ENCODE measurements around the gene ARID3B.
"Not testable (repeated sequence)": the region's sequence is repeated elsewhere in the genome, so short reads cannot be mapped to it uniquely, and the experiment has no call there.

ARID3B gene

DNA sequence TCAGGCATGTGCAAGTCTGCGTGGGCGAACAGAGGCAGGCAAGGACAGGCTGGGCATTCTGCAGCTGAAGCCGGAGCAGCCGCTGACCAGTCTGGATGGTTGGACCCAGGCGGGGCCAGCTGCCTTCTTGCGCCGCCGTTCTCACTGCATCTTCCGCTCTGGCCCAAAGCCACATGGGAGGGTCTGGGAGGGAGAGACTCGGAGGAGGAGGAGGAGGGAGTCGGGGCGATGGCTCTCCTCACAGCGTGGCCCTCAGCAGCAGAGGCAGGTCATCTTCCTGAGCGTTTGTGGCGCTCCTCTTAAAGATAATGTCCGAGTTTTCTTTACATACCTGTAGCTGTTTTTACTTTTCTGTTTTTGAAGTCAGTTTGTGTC is 80.5 kb downstream of the ARID3B start:
- DNase-seq (ENCODE audit: low spot score), result no peak

DNA sequence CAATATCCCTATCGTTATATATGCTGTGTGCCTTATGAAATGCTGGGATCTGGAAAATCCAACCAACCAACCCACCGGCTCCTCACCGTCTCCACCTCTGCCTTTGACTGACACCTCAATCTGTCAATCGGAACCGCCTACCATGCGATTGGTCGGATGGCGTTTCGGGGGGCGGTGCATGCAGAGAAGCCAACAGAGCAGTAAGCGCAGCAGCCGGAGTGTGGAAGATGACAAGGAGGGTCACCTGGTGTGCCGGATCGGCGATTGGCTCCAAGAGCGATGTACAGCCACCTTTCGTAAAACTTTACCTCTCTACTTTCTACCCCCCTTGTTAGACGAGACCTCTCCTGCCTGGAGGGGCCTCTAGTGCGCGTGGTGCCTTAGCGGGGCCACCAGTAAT is 80.9 kb downstream of the ARID3B start:
- peak; percentile 75 for DNase-seq (ENCODE audit: low spot score)

DNA sequence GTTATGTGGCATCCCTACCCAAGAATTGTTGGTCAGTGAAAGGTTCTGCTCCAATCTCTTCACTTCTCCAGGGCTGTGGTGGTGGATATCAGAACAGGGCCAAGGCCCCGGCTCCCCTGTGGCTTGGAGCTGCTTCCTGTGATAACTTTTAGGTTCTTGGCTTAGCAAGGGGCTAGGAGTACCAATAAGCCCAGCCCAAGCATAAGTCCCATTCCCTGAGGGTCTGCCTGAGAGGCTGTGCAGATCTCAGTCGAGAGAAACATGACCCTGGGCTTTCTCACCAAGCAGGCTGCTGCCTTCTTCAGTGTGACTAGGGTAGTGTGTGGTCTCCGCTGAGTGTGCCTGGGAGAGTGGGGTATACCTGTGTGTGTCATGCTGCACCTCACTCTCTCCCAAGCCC is 81.7 kb downstream of the ARID3B start:
- DNase-seq (ENCODE audit: low spot score), result no peak

DNA sequence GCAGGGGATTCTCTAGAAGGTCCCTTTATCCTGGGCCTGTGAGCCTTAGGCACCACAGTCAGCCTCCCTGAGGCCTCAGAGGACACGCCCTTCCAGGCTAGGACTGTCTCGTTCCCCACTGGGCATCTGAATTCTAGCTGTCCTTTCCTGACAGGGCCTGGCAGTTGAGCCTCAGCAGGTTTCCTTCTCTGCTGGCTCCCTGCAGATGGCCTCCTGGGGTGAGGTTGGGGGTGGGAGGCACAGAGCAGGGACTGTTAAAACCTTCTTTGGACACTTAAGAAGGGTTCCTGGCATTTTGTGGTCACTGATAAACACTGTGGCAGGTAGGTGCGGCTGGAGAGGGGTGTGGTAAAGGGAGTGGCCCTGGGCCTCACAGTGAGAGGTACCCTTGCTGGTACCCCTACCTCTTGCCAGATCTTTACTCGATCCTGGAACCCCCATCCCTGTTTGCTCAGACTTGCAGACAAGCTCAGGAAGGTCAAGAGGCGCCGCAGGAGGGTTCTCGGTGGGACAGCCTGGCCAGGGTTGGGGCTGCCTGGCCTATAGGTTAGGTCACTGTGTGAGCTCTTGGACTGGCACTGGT is 83.1 kb downstream of the ARID3B start:
- no peak for DNase-seq (ENCODE audit: low spot score)

DNA sequence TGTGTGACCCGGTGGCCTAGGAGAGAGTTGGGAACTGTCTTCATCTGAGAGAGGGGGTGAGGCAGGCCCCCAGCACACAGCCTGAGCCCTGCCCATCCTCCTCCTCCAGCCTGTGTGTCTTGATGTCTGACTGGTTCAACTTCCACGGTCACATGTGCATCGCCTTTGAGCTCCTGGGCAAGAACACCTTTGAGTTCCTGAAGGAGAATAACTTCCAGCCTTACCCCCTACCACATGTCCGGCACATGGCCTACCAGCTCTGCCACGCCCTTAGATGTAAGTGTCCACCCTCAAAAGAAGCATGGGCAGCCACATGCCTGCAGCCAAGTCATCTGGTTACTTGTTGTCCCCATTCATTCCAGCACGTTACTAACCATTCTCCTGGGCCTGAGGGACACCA is 84.7 kb downstream of the ARID3B start:
- no peak for DNase-seq (ENCODE audit: low spot score)

DNA sequence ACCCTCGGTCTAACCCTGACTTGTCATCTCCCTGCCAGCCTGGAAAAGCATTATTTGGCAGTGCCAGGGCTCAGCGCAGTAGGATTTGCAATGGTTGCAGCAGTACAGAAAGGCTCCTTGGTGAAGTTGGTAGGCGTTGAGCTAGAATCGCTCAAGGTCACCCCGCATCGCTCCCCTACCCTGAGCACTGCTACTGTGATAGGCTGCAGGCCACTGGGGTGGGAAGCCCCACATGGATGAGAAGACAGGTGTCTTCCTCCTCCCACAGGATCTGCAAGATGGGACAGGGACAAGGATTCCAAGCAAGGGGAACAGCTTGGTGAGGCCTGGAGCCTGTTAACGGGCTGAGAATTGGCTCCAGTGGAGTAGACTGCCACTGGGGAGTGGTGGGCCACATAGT is 85.3 kb downstream of the ARID3B start:
- DNase-seq (ENCODE audit: low spot score), result no peak

DNA sequence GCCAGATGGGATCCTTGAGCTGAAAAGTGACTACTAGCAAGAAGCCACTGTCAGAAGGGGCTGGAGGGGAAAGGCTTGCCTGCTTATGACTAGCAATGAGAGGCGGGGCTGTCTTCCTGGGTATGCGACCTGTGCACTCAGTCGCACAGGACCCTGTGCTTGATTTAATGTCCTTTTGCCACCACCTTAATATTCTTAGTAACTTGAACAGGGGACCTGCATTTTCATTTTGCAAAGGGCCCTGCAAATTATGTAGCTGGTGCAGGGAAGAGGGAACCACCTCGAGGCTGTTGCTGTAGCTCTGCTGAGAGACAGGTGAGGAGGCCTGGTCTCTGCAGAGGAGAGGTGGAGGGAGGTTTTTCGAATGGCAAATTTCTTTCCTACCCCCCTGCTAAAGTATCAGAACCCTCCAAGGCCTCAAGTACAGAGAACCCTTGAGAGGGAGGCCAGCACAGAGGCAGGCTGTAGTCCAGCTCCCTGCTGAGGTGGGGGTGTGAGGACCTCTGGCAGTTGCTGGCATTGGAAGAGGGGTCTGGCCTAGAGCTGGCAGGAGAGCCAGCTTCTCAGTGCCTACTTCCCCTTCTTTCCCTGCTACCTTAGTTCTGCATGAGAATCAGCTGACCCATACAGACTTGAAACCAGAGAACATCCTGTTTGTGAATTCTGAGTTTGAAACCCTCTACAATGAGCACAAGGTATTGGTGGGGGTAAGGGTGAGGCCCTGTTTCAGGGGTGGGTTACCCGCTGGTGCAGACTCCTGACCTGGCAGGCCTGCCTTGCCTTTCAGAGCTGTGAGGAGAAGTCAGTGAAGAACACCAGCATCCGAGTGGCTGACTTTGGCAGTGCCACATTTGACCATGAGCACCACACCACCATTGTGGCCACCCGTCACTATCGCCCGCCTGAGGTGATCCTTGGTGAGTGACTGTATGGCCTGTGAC is 86.0 kb downstream of the ARID3B start:
- DNase-seq (ENCODE audit: low spot score), result peak; percentile 64

DNA sequence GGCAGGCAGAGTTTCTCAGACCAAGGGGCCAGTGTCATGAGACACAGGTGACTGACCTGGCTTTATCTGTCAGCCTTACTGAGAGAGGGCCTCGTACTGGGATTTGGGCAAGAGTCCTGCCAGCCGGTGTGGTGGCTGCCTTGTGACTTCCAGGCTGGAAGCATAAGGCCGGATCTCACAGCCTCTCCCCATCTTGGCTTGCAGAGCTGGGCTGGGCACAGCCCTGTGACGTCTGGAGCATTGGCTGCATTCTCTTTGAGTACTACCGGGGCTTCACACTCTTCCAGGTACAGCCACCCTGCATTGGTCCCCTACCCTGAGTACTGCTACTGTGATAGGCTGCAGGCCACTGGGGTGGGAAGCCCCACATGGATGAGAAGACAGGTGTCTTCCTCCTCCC is 86.7 kb downstream of the ARID3B start:
- DNase-seq (ENCODE audit: low spot score), result no peak

DNA sequence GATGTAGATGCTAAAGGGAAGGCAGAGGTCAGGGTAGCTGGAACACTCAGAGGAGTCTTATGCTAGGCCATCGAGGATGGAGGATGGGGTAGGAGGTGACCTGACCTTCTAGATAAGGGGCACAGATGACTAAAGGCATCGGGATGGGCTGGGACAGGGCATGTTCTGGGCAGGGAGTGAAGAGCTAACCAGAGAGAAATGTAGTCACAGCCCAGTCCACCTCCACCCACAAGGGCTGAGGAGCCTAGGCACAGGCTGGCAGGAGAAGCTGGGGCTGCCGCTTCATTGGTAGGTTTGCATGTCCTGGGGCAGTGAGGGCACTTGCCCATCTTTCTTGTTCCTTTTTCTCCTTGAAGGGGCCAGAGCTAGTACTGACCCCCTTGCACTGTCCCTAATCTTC is 87.2 kb downstream of the ARID3B start:
- no peak for DNase-seq (ENCODE audit: low spot score)

DNA sequence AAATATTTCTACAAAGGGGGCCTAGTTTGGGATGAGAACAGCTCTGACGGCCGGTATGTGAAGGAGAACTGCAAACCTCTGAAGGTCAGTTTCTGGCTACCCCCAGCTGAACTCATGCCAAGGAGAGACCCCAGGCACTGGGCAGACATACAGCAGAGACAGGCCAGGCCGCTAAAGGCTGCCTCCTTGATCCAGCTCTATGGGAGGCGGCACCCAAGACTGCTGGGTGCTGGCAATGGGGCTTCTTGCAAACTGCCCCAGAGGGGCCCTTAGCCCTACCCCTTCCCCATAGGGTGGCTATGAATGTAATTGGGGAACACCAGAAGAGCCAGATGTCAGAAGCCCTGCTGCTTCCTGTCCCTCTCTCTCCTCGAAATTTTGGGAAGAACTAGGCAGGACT is 87.9 kb downstream of the ARID3B start:
- DNase-seq (ENCODE audit: low spot score), result no peak

DNA sequence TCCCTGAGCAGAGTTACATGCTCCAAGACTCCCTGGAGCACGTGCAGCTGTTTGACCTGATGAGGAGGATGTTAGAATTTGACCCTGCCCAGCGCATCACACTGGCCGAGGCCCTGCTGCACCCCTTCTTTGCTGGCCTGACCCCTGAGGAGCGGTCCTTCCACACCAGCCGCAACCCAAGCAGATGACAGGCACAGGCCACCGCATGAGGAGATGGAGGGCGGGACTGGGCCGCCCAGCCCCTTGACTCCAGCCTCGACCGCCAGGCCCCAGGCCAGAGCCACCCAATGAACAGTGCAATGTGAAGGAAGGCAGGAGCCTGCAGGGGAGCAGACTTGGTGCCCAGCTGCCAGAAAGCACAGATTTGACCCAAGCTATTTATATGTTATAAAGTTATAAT is 88.7 kb downstream of the ARID3B start:
- DNase-seq (ENCODE audit: low spot score), result not testable (repeated sequence)

DNA sequence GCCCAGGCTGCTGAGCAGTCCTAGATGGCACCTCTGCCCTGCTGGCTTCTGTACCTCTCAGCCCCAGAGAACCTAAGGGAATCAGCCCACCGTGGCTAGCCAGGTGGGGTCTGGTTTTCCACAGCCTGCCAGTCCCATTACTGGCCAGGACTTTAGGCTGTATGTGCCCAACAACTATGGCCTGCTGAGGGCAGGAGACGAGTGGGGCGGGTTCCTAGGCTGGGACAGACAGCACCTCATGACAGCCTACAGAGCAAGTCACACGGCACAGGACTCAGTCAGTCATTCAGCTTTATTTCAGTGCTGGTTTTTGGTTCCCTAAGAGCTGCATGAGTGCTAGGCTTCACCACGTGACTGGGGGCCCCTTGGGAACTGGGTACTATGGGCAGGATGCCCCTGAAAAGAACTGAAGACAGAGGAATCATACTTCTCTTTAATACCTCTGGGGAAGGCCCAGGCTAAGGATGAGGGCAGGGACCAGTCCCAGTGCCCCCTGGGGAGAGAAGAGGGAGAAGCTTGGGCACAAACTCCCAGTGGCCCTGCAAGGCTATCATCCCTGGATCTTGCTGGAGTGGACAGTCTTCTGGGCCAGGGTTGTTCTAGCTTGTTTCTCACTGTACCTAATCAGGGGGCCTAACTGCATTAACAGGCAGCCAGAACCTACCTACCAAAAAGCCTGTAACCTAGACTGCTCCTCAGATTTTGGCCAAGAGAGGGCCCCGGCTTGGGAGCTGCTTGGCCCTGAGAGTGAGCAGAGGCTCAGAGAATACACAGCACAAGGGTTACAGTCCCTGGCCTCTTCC is 89.5 kb downstream of the ARID3B start:
- DNase-seq (ENCODE audit: low spot score), result no peak

DNA sequence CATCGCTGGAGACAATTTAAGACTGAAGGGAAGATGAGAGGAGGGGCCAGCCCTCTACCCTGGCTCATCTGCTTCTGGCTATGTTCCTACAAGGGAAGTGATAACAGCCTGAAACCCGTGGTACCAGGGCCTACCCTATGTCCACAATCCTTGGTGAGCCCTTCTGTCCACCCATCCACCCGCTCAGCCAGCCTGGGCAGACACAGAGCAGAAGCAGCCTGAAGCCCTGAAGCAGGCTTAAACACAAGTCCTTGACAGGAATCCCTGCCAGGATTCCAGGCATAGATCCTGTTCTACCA is 90.0 kb downstream of the ARID3B start:
- no peak for DNase-seq (ENCODE audit: low spot score)

DNA sequence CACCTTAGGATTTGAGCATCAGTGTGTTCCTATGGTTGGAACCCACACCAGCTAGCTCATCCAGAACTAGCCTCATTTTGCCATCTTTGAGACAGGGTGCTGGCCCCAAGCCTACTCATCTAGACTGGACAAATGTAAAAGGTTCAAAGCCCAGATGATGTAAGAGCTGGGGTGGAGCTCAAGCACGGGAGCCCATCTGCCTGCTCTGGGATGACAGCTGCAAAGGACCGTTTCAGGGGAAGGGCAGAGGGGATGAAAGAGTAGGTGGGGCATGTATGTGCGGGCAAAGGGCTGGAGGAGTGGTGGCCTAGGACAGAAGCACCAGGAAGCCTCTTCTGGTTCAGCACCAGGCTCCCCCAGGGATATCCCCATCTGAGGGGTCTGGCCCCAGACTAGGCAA is 90.4 kb downstream of the ARID3B start:
- no peak for DNase-seq (ENCODE audit: low spot score)

DNA sequence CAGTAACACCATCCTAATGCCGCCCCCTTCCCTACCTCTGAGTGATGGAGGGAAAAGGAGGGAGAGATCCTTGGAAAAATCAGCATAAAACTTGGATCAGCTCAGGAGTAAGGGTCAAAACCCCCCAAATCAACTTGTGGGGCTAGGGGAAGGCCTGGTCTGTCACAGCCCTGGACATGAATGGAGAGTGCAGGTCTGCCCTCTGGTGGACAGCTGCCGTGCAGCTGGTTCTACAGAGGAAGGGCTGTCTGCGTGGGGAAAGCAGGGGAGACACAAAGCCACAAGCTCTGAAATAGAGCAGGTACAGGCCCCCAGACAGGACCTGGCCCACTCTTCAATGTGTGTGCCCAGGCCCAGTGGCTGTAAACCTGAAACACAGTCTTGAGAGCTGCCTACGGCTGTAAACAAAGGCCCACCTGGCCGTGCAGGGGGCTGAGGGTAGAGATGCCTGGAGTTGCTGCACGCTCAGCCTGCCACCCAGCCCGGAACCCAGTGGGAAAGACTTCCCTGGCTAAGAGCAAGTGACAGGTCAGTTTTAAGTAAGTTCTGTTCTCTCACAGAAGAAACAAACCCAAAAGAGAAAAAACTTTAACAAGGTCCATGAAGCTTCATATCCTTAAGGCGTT is 91.0 kb downstream of the ARID3B start:
- peak; percentile 78 for DNase-seq (ENCODE audit: low spot score)

DNA sequence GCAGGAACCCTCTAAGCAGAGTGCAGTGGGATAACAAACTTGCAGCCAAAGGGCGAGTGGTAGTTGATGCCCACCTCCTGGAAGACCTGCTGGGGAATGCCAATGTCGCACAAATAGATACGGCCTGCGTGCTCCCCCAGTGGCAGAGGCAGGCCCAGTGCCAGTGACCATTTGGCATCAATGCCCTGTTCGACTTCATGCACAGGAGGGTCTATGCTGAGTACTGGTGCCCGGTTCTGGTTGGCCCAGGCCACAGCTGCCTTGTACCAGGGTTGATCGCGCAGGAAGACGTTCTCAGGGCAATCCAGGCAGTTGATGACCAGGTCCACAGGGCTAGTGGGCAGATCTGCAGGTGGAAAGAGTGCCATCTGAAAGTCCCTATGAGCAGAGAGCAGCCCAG is 91.6 kb downstream of the ARID3B start:
- DNase-seq (ENCODE audit: low spot score), result no peak

DNA sequence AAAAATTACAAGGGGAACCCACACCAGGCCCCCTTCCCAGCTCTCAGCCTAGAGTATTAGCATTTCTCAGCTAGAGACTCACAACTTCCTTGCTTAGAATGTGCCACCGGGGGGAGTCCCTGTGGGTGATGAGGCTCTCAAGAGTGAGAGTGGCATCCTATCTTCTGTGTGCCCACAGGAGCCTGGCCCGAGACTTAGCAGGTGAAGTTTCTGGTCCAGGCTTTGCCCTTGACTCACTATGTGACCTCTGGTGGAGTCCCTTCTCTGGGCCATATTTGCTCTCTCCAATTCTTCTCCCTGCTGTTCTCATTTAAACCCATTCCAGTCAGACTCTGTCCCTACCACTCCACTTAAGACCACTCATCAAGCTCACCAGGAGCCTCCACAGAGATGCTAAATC is 92.8 kb downstream of the ARID3B start:
- no peak for DNase-seq (ENCODE audit: low spot score)

DNA sequence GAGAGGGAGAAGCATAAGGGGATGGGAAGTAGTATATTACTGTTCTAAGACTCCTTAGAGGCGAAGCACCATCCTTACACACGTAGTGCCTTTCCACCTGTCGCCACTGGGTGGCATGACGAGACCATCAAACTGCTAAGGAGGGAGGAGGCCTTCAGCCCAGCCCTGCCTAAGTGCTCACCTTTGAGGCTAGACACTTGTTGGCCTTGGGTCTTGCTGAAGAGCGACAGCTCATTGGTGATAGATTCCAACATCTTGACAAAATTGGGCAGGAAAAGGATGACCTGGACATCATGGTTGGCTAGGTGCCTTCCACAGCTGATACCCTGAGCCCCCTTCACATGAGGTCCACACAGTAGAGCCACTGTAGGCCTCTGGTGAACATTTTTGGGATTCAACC is 94.2 kb downstream of the ARID3B start:
- DNase-seq (ENCODE audit: low spot score), result peak; percentile 84

DNA sequence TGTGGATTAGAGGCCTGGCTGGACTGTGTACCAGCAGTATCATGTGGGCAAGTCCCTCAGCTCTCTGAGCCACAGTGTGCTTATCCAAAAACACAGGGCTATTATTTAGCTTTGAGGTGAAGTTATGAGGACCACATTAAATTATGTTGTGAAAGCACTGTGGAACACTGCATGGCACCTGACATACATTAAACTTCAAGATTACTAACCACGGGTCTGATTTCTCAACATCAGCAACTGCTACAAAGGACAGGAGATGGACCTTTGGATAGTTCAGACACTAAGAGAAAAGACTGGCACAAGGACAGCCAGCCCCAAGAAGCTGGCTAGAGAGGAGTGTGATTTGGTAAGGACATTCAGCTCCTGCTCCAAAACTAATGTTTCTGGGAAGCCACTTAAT is 96.0 kb downstream of the ARID3B start:
- DNase-seq (ENCODE audit: low spot score), result no peak

DNA sequence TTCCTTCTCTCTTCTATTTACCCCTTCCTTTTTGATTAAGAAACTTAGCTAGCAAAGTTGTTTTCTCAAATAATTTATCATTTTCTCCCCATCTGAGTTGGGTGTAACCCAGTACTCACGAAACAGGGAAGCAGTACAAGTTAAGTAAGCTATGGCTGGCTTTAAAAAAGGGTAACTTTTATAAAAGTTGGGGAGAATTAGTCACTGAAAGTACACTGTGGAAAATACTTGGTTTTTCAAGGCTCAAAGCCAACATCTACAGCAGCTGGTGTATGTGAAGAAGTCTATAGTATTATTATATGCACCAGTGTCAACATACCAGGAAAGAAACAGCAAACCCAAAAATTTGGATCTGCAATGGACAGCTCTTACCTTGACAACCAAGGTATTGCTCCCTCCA is 100.1 kb downstream of the ARID3B start:
- DNase-seq (ENCODE audit: low spot score), result no peak

DNA sequence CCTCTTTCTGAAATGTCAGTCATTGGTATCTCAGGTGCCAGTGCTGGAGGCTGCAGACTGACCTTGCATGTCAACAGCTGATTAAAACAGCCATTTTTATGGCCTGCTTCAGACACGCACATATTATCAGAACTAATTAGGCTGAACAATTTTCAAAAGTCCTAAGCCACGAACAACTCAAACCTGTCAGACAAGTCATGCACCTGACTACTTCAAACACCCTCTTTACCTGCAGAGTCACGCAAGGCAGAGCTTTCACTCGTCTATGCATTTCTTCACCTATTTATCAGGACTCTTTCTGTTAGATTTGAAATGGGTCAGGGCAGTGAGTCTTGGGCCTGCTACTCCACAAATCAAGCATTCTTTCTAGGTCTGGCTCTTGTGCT is 101.3 kb downstream of the ARID3B start:
- DNase-seq (ENCODE audit: low spot score), result no peak

DNA sequence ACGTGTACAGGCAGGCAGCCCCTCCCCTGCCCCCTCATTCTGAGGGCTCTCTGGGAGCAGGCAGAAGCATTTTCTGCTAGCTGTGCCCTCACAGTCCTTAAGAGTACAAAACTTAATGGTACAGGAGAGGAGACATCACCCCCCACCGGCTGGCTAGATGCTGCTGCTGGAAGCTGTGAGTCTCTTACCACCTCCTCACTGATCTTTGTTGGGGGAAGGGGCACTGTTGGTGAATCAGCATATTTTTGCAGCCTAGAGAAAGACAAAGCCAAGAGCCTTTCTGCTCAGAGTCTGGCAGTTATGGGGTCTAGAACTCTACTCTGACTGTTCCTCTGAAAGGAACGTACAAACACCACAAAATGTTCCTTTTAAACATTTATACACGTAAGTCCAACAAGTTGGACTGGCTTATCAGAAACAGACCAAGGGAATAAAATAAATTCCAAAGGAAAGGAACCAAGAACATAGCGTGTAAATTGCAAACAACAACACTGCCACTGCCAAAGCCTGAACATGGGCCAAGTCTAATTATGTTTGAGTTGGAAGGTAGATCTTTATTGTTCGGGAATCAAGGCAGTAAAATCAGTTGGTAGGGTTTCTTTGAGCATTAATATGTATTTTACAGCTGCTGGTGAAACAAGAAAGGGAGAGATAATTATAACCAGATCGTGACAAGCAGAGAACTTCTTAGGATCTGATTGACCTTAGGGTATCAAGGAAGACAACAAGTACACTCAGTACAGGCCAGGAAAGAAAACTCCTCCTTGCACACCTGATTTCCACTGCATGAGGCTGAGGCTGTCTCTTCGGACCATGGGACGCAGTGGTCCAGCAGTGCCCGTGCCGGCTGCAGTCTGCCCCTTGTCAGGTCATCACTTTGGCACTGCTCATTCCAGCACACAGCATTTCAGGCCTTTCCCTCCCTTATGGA is 102.0 kb downstream of the ARID3B start:
- no peak for DNase-seq (ENCODE audit: low spot score)

All from Ammon's horn (tissue), 1 donor.